Measurements from ENCODE around the gene EGF. TPM values are rescaled to one million over a fixed set of nuclear protein-coding genes. Genes with fewer than 3 reads are reported as not detected.
"Not testable (repeated sequence)": the region's sequence is repeated elsewhere in the genome, so short reads cannot be mapped to it uniquely, and the experiment has no call there.

Gene EGF
- total RNA-seq: not detected

DNA sequence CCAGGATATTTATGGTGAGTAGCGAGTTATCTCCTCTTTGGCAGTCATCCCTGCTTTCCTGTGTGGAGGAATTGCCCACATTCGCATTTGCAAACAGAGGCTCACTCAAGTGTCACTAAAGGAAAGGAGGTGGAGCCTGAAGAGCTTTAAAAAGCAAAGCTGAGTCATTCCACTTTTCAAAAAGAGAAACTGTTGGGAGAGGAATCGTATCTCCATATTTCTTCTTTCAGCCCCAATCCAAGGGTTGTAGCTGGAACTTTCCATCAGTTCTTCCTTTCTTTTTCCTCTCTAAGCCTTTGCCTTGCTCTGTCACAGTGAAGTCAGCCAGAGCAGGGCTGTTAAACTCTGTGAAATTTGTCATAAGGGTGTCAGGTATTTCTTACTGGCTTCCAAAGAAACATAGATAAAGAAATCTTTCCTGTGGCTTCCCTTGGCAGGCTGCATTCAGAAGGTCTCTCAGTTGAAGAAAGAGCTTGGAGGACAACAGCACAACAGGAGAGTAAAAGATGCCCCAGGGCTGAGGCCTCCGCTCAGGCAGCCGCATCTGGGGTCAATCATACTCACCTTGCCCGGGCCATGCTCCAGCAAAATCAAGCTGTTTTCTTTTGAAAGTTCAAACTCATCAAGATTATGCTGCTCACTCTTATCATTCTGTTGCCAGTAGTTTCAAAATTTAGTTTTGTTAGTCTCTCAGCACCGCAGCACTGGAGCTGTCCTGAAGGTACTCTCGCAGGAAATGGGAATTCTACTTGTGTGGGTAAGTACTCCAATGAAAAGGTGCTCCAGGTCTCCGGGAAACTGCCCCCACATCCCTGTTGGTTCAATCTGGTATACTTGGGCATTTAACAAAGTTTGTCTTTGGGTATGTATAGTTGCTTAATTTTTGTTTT lies at the start of gene EGF:
EGF (plus strand) TSS at position 178 of the 890 bp plus-strand sequence; CDS start at position 631, 453 bp downstream.
- no peak within 1 kb of the TSS for H3K27ac Mint-ChIP-seq
- H3K4me1 Mint-ChIP-seq: no peaks in the 10 kb centered on the region
- H3K4me3 Mint-ChIP-seq: no peak within 1 kb of the TSS
- ChIA-PET POLR2A (no interaction called here), CTCF (no interaction called here)
- peaks cover 23% of the 10 kb centered on the region for H3K27me3 Mint-ChIP-seq
- H3K9me3 Mint-ChIP-seq: no peaks in the 10 kb centered on the region
- no peaks in the 10 kb centered on the region for H3K36me3 Mint-ChIP-seq (ENCODE audit: low read depth)
- DNase-seq: no peak

DNA sequence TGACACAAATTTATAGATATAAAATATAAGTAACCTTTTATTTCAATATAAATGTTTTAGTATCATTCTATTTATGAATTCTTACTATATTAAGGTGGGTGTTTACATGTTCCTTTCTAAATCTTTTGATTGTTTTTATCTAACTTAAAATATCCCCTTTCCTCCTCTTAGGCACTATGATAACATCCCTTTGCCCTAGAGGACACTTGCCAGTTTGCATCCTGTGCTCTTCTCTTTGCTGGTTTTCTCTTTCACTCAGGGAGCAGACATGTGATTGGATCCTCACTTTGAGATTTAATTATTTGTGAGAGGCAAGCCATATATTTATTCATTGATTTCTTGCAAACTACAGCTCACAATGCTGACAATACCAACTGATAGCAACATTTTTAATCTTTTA lies 48.5 kb upstream of the EGF start:
- DNase-seq: no peak
- Mint-ChIP-seq H3K4me1 (no peaks in the 10 kb centered on the region), H3K4me3 (no peak overlapping the region), H3K36me3 (ENCODE audit: low read depth) (peaks cover 4% of the 10 kb centered on the region), H3K27me3 (no peaks in the 10 kb centered on the region), H3K9me3 (peaks cover 10% of the 10 kb centered on the region), H3K27ac (no peak overlapping the region)
- ChIA-PET POLR2A (no interaction called here), CTCF (no interaction called here)

DNA sequence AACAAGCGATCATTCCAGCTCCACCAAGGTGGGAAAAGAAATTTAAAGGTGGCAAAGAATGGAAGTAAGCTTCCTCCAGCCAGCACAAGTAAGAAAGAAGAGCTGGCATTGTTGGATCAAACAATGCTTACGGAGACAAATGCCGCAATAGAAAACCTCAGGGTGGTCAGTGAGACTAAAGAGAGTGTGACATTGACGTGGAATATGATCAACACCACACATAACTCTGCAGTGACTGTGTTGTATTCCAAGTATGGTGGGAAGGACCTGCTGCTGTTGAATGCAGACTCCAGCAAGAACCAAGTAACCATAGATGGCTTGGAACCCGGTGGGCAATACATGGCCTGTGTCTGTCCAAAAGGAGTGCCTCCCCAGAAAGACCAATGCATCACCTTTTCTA lies 42.6 kb upstream of the EGF start:
- CTCF ChIA-PET: no interaction called here
- no peaks in the 10 kb centered on the region for H3K36me3 Mint-ChIP-seq (ENCODE audit: low read depth)

DNA sequence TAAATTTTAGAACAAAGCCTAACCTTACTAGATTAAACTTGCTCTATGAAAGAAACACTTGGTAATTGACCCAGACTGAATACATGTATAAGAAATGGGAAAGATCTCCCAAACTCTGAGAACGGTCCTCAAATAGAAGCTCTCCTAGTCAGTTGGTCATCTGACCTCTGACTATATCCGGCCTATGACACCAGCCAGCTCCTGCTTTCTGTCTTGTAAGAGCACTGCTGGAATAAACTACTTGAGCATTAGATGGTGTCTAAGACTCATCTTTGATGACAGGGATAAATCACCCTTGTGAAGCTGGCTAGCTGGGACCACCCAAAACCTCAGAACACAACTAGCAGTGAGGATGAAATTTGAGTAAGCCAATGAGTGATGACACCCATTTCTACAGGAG lies 40.6 kb upstream of the EGF start:
- no peaks in the 10 kb centered on the region for H3K9me3 Mint-ChIP-seq
- ChIA-PET POLR2A (no interaction called here), CTCF (no interaction called here)
- no peak overlapping the region for H3K4me3 Mint-ChIP-seq
- no peak overlapping the region for H3K27ac Mint-ChIP-seq
- DNase-seq: no peak
- no peaks in the 10 kb centered on the region for H3K4me1 Mint-ChIP-seq
- no peaks in the 10 kb centered on the region for H3K27me3 Mint-ChIP-seq
- no peaks in the 10 kb centered on the region for H3K36me3 Mint-ChIP-seq (ENCODE audit: low read depth)

More for the DNA sequence above, 42.6 kb upstream of the EGF start:
- POLR2A ChIA-PET: no interaction called here
- H3K4me1 Mint-ChIP-seq: no peaks in the 10 kb centered on the region
- no peak for DNase-seq
- no peak overlapping the region for H3K4me3 Mint-ChIP-seq
- no peaks in the 10 kb centered on the region for H3K27me3 Mint-ChIP-seq
- no peak overlapping the region for H3K27ac Mint-ChIP-seq
- H3K9me3 Mint-ChIP-seq: no peaks in the 10 kb centered on the region

DNA sequence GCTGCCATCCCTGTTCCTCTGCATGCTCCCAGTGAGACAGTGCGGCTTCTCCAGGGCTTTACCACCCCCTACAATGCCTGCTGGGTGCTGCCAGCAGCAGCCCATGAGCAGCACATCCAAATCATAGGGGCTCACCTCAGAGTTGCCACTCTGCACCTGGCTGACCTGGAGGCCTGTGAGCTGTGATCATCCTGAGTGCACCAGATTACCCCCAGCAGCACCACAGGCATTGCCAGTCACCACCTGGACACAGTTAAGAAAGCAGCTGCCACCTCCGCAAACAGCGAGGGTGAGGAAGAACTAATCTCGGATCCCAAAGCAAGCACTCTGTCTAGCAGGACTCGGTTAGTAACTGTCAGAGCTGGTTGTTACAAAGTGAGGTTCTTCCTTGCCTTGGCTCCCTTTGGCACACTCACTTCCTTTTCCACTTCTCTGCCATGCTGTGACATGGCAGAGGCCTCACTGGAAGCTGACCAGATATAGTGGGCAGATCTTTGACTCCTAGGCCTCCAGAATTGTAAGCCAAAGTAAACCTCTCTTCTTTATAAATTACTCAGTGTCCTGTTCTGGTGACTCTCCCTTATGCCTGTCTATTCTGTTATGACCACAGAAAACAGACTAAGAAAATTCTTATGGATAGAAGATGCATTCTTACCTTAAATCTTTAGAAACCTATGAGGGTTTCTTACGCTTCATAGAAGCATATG lies 39.6 kb upstream of the EGF start:
- H3K9me3 Mint-ChIP-seq: no peaks in the 10 kb centered on the region
- H3K27ac Mint-ChIP-seq: no peak overlapping the region
- no peak for DNase-seq
- H3K36me3 Mint-ChIP-seq (ENCODE audit: low read depth): no peaks in the 10 kb centered on the region
- H3K27me3 Mint-ChIP-seq: peaks cover 2% of the 10 kb centered on the region
- no peak overlapping the region for H3K4me3 Mint-ChIP-seq
- CTCF ChIA-PET: no interaction called here
- POLR2A ChIA-PET: no interaction called here
- no peaks in the 10 kb centered on the region for H3K4me1 Mint-ChIP-seq

GRCh38 chr4:109873791-109874514 lies 38.7 kb upstream of the EGF start:
- no peak for DNase-seq
- no peak overlapping the region for H3K27ac Mint-ChIP-seq
- H3K36me3 Mint-ChIP-seq (ENCODE audit: low read depth): no peaks in the 10 kb centered on the region
- H3K9me3 Mint-ChIP-seq: no peaks in the 10 kb centered on the region
- H3K4me3 Mint-ChIP-seq: no peak overlapping the region
- CTCF ChIA-PET: no interaction called here
- POLR2A ChIA-PET: no interaction called here
- H3K27me3 Mint-ChIP-seq: peaks cover 2% of the 10 kb centered on the region
- H3K4me1 Mint-ChIP-seq: no peaks in the 10 kb centered on the region

DNA sequence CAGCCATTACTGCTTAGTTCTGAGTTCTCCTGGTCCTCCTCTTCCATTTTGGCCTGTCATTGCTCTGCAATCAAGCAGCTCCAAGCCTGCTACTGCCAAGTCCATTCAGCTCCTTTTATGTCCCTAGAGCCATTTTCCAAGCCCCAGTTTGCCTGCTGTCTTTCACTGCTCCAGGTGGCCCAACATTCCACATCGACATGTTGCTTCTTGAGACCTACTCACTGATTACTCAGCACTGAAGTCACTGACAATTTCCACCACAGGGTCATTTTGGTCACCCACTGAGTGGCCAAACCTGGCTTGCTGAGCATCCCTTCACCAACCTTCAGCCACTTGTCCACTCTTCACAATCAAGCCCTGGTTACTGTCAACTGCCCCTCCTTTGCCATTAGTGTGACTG lies 37.6 kb upstream of the EGF start:
- no peaks in the 10 kb centered on the region for H3K9me3 Mint-ChIP-seq
- CTCF ChIA-PET: no interaction called here
- H3K4me1 Mint-ChIP-seq: no peaks in the 10 kb centered on the region
- peaks cover 2% of the 10 kb centered on the region for H3K27me3 Mint-ChIP-seq
- no peaks in the 10 kb centered on the region for H3K36me3 Mint-ChIP-seq (ENCODE audit: low read depth)
- POLR2A ChIA-PET: no interaction called here
- no peak overlapping the region for H3K4me3 Mint-ChIP-seq
- no peak for DNase-seq
- H3K27ac Mint-ChIP-seq: no peak overlapping the region

DNA sequence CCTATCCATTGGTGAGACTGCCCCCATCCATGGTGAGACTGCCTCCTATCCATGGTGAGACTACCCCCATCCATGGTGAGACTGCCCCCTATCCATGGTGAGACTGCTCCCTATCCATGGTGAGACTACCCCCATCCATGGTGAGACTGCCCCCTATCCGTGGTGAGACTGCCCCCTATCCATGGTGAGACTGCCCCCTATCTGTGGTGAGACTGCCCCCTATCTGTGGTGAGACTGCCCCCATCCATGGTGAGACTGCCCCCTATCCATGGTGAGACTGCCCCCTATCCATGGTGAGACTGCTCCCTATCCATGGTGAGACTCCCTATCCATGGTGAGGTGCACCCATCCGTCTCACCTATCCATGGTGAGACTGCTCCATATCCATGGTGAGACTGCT lies 37.1 kb upstream of the EGF start:
- H3K4me3 Mint-ChIP-seq; H3K27ac Mint-ChIP-seq; CTCF ChIA-PET; H3K36me3 Mint-ChIP-seq (ENCODE audit: low read depth); H3K27me3 Mint-ChIP-seq; H3K4me1 Mint-ChIP-seq; POLR2A ChIA-PET; DNase-seq; H3K9me3 Mint-ChIP-seq: not testable (repeated sequence)

DNA sequence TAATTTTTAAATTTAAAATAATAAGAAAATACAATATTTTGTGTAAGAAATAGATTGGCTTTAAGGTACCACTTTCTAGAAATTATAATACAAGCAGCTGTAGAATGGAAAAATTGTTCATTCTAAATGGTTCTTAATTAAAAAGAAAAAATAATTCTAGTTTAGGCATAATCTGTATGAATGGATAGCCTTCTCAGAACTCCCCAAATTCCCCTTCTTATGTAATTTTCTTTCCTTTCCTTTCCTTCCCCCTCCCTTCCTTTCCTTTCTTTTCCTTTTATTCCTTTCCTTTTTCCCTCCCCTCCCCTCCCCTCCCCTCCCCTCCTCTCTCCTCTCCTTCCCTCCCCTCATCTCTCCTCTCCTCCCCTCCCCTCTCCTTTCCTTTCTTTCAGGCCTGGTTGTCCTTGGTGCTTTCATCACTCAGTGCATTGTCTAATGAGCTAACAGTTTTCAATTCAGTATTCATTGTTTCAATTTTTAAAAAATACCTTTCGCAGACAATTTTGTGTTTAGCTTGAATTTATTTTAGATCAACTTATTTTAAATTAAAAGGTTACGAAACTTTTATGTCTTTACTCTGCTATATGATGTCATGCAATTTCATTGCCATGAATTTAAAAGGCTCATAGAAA lies 35.9 kb upstream of the EGF start:
- Mint-ChIP-seq H3K9me3 (no peaks in the 10 kb centered on the region), H3K4me3 (no peak overlapping the region), H3K36me3 (ENCODE audit: low read depth) (no peaks in the 10 kb centered on the region), H3K27ac (no peak overlapping the region), H3K27me3 (peaks cover 6% of the 10 kb centered on the region), H3K4me1 (no peaks in the 10 kb centered on the region)
- ChIA-PET POLR2A (no interaction called here), CTCF (no interaction called here)
- no peak for DNase-seq

- Mint-ChIP-seq H3K27ac (no peak overlapping the region), H3K4me1 (no peaks in the 10 kb centered on the region), H3K9me3 (no peaks in the 10 kb centered on the region), H3K36me3 (ENCODE audit: low read depth) (no peaks in the 10 kb centered on the region), H3K4me3 (no peak overlapping the region), H3K27me3 (peaks cover 10% of the 10 kb centered on the region)
- POLR2A ChIA-PET: no interaction called here
- CTCF ChIA-PET: no interaction called here
- DNase-seq: no peak
Observed at GRCh38 chr4:109877400-109877799, 35.3 kb upstream of the EGF start.

- CTCF ChIA-PET: no interaction called here
- Mint-ChIP-seq H3K9me3 (no peaks in the 10 kb centered on the region), H3K27me3 (peaks cover 10% of the 10 kb centered on the region), H3K4me3 (no peak overlapping the region), H3K4me1 (no peaks in the 10 kb centered on the region), H3K27ac (no peak overlapping the region), H3K36me3 (ENCODE audit: low read depth) (no peaks in the 10 kb centered on the region)
- POLR2A ChIA-PET: no interaction called here
- no peak for DNase-seq
Observed at GRCh38 chr4:109878355-109878754, 34.3 kb upstream of the EGF start.

DNA sequence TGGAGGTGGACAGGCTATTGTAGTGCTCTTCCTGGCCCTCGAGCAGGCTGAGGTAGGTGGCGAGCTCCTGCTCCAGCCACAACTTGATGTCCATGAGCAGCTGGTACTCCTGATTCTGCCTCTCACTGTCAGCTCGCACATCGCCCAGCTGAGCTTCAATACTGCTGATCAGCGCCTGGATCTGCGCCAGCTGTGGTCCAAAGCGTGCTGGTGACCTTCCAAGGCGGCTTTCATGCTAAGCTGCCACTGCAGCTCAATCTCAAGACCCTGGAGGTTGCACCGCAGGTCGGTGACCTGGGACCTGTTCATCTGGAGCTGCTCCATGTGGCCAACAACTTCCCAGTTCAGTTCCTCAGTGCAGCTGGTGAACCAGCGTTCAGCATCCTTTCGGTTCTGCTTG lies 33.6 kb upstream of the EGF start:
- H3K27ac Mint-ChIP-seq: no peak overlapping the region
- ChIA-PET POLR2A (no interaction called here), CTCF (interaction anchor here (0.6 kb wide), 1 partner anchor 680 kb away, joined by 4 read pairs; no protein-coding TSS in a partner anchor)

DNA sequence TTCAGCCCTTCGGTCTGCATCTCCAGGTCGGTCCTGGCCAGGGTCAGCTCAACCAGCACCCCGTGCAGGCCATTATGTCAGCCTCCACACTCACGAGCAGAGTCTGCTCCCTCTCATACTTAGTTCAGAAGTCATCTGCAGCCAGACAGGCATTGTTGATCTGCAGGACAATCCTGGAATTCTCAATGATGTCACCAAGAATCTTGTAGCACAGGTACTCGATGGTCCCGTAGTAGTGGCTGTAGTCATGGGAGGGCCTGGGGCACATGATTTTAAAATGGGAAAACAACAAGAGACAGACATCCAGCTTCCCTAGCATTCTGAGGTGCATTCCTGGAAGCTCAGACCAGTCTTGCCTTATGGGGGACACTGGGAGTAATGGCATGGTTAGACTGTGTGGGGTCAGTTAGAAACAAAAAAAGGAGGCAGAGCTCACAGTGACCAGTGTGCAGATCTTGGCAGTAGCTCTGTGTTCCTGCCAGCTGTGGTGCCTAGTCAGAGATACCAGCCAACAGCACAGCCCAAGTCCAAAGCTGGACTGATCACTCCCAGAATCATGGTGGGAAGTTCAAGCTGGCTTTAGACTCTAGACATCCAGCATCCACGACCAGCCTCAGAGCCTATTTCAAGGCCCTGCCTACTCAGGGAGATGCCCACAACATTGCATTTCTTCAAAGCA lies 32.9 kb upstream of the EGF start:
- no peak overlapping the region for H3K27ac Mint-ChIP-seq
- H3K9me3 Mint-ChIP-seq: no peaks in the 10 kb centered on the region
- ChIA-PET CTCF (interaction anchor here (0.6 kb wide), 1 partner anchor 679 kb away, joined by 4 read pairs; no protein-coding TSS in a partner anchor), POLR2A (no interaction called here)
- H3K4me3 Mint-ChIP-seq: no peak overlapping the region
- no peaks in the 10 kb centered on the region for H3K36me3 Mint-ChIP-seq (ENCODE audit: low read depth)
- peaks cover 12% of the 10 kb centered on the region for H3K27me3 Mint-ChIP-seq
- DNase-seq: no peak
- H3K4me1 Mint-ChIP-seq: no peaks in the 10 kb centered on the region

More for the DNA sequence above, 33.6 kb upstream of the EGF start:
- H3K27me3 Mint-ChIP-seq: peaks cover 12% of the 10 kb centered on the region
- H3K4me1 Mint-ChIP-seq: no peaks in the 10 kb centered on the region
- H3K9me3 Mint-ChIP-seq: no peaks in the 10 kb centered on the region
- no peak overlapping the region for H3K4me3 Mint-ChIP-seq
- no peaks in the 10 kb centered on the region for H3K36me3 Mint-ChIP-seq (ENCODE audit: low read depth)
- no peak for DNase-seq

All from activated CD4-positive, alpha-beta memory T cell treated with anti-CD3 and anti-CD28 coated beads, Interleukin-2, amount 10 ng/mL, durations not matched to agents 7 days and 5 days (primary cell).